ENCODE data around the gene MIB1. TPM values are rescaled to one million over a fixed set of nuclear protein-coding genes. Genes with fewer than 3 reads are reported as not detected.

Gene MIB1
- total RNA-seq, 1 experiment from 2014 or later = 70.5 TPM

DNA sequence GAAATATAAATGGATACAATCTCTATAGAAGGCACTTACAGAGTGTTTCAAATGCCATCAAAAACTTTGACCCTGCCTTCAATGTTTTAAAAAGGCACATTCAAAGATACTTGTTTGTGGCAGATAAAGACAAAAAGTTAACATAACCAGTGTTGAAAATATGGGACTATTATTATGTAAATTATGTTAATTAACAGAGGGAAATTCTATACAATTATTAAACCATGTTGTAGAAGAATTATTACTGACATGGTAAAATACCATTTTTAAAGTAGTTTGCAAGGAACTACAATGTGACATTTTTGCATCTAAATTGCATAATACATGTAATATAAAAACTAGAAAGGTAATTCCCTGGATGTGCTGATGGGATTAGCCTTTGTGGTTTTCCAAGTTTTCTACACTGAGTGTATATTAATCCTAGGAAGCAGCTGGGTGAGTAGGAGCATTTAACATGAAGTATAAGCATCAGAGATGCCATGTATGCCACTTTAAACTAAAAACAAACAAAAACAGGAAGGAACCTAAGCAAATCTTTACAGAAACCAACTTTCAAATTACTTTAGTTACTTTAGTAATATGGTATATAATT, 21.7 kb downstream of the MIB1 start:
- DNase-seq (ENCODE audit: low spot score) = no peak
- no peak overlapping the region for H3K27ac ChIP-seq (ENCODE audit: low read depth, low read length, poor library complexity, severe bottlenecking)
- CTCF ChIA-PET = no interaction called here
- H3K9me3 ChIP-seq (ENCODE audit: low read depth, low read length, poor library complexity, severe bottlenecking) = no peaks in the 10 kb centered on the region
- peaks cover 18% of the 10 kb centered on the region for H3K36me3 ChIP-seq (ENCODE audit: insufficient read depth, low read length, poor library complexity, severe bottlenecking)
- no peak overlapping the region for H3K4me3 ChIP-seq (ENCODE audit: low read depth, low read length, poor library complexity, severe bottlenecking)
- H3K27me3 ChIP-seq (replicated peaks; ENCODE audit: insufficient read depth, low read depth, low read length, poor library complexity) = no peaks in the 10 kb centered on the region
- TF ChIP-seq CTCF (conservative IDR thresholded peaks at IDR 0.05; ENCODE audit: low read depth, low read length) (no peak), EZH2 (IDR thresholded peaks at IDR 0.05; ENCODE audit: borderline replicate concordance, low read depth, low read length, poor library complexity, severe bottlenecking) (no peak)
- peaks cover 40% of the 10 kb centered on the region for H3K4me1 ChIP-seq (ENCODE audit: insufficient read depth, low read length, poor library complexity, severe bottlenecking)
- intact Hi-C loops (cut with micrococcal nuclease; ENCODE audit: unreplicated experiment) = loop anchor here (10.0 kb wide), 1 partner anchor 167 kb away; no protein-coding TSS in a partner anchor
- POLR2A ChIA-PET (ENCODE audit: low non-redundant PET) = no interaction called here
- BruUV-seq (replicated peaks) = no TSS peak

DNA sequence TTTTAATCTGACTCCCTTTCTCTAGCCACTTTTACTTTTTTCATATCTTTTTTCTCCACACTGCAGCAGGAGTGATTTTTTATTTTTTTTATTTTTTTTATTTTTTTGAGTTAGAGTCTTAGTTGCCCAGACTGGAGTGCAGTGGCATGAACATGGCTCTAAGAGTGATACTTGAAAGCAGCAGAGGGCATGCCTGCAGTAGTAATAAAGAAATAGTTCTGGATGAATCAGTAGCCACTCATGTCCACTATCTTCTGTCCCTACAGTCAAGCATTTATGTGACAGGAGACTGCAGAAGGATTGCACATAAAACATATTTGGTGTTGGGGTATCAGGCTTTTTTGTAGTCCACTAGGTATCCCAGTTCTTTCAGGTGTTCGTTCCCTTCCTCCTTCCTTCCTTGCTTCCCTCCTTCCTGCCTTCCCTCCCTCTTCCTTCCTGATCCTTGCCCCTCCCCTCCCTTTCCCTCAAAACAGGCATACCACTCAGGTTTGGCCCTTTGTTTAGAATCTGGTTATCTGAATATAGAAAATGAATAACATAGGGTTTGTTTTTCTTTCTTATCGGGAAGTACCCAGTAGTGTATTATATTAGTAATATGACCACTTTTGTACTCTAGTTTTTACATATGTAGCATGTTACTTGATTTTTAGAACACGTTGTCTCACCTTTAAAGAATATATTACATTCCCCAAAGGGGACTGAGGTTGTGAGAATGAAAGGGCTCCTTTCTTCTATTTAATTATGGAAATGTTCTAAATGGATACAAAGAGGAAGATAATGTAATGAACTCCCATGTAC, 23.5 kb downstream of the MIB1 start:
- CTCF ChIA-PET = no interaction called here
- H3K27me3 ChIP-seq (replicated peaks; ENCODE audit: insufficient read depth, low read depth, low read length, poor library complexity) = no peaks in the 10 kb centered on the region
- intact Hi-C loops (cut with micrococcal nuclease; ENCODE audit: unreplicated experiment) = loop anchor here (10.0 kb wide), 1 partner anchor 169 kb away; no protein-coding TSS in a partner anchor
- H3K9me3 ChIP-seq (ENCODE audit: low read depth, low read length, poor library complexity, severe bottlenecking) = no peaks in the 10 kb centered on the region
- no peak overlapping the region for H3K27ac ChIP-seq (ENCODE audit: low read depth, low read length, poor library complexity, severe bottlenecking)
- TF ChIP-seq EZH2 (IDR thresholded peaks at IDR 0.05; ENCODE audit: borderline replicate concordance, low read depth, low read length, poor library complexity, severe bottlenecking) (no peak), CTCF (conservative IDR thresholded peaks at IDR 0.05; ENCODE audit: low read depth, low read length) (no peak)
- no peak for DNase-seq (ENCODE audit: low spot score)
- BruUV-seq (replicated peaks) = no TSS peak
- H3K4me1 ChIP-seq (ENCODE audit: insufficient read depth, low read length, poor library complexity, severe bottlenecking) = peaks cover 40% of the 10 kb centered on the region
- POLR2A ChIA-PET (ENCODE audit: low non-redundant PET) = interaction anchor here (0.7 kb wide), 1 partner anchor 360 kb away, joined by 3 read pairs; no protein-coding TSS in a partner anchor
- H3K36me3 ChIP-seq (ENCODE audit: insufficient read depth, low read length, poor library complexity, severe bottlenecking) = peaks cover 30% of the 10 kb centered on the region
- no peak overlapping the region for H3K4me3 ChIP-seq (ENCODE audit: low read depth, low read length, poor library complexity, severe bottlenecking)

DNA sequence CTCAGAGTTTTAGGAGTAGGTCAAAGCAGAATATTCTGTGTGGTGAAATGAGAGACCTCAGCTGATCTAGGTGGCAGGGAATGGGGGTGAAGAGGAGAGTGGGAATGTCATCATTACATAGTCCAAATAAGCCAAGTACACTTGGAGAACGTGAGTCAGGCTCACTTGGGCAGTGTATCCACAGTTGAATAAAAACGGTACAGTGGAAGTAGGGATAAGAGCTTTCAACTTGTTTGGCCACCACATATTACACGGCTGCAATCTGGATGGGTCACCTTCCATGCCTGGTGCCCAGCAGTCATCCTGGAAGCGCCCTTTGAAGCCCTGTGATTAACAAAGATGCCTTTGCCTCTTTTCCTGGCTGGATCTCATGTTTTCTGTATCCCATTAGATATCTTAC, 28.6 kb downstream of the MIB1 start:
- no peak for DNase-seq (ENCODE audit: low spot score)
- Histone ChIP-seq H3K4me1 (ENCODE audit: insufficient read depth, low read length, poor library complexity, severe bottlenecking) (peaks cover 5% of the 10 kb centered on the region), H3K4me3 (ENCODE audit: low read depth, low read length, poor library complexity, severe bottlenecking) (no peak overlapping the region), H3K9me3 (ENCODE audit: low read depth, low read length, poor library complexity, severe bottlenecking) (no peaks in the 10 kb centered on the region), H3K27ac (ENCODE audit: low read depth, low read length, poor library complexity, severe bottlenecking) (no peak overlapping the region), H3K27me3 (replicated peaks; ENCODE audit: insufficient read depth, low read depth, low read length, poor library complexity) (no peaks in the 10 kb centered on the region), H3K36me3 (ENCODE audit: insufficient read depth, low read length, poor library complexity, severe bottlenecking) (peaks cover 49% of the 10 kb centered on the region)
- CTCF ChIA-PET = no interaction called here
- intact Hi-C loops (cut with micrococcal nuclease; ENCODE audit: unreplicated experiment) = loop anchor here (10.0 kb wide), 1 partner anchor 174 kb away; no protein-coding TSS in a partner anchor
- POLR2A ChIA-PET (ENCODE audit: low non-redundant PET) = no interaction called here
- no peak for TF ChIP-seq CTCF (conservative IDR thresholded peaks at IDR 0.05; ENCODE audit: low read depth, low read length)
- no peak for TF ChIP-seq EZH2 (IDR thresholded peaks at IDR 0.05; ENCODE audit: borderline replicate concordance, low read depth, low read length, poor library complexity, severe bottlenecking)
- BruUV-seq (replicated peaks) = no TSS peak
